NCI-H2227 (cell line): Measurements from ENCODE around the gene CSN2.

ENCODE experiments used
- DNase-seq: peaks from one replicate; lab custom pipeline; 2025; ENCODE audit not compliant: unreplicated experiment; lab: John Stamatoyannopoulos, UW

CSN2 gene

GRCh38 chr4:69907151-69907550, 58.4 kb downstream of the CSN2 start:
- no peak for DNase-seq
